ENCODE data around the gene MB21D2. TPM values are rescaled to one million over a fixed set of nuclear protein-coding genes. Genes with fewer than 3 reads are reported as not detected.

The MB21D2 gene
- total RNA-seq, 2 experiments from 2014 or later: 0.06 TPM; not detected in 1

GRCh38 chr3:192844486-192844765 lies 73.2 kb downstream of the MB21D2 start:
- no peak for DNase-seq (ENCODE audit: low spot score)
- ChIA-PET POLR2A (interaction anchor here (1.0 to 1.5 kb wide), 2 partner anchors 25 to 53 kb away, joined by 3 read pairs; no protein-coding TSS in a partner anchor), CTCF (ENCODE audit: unreplicated experiment) (no interaction called here)
- no TSS peak for BruUV-seq (replicated peaks)
- no peaks in the 10 kb centered on the region for H3K79me2 ChIP-seq (ENCODE audit: insufficient read depth, low read depth, low read length)
- no peak overlapping the region for H3K4me3 ChIP-seq (ENCODE audit: low read depth, low read length, poor library complexity, severe bottlenecking)
- H4K20me1 ChIP-seq (ENCODE audit: insufficient read depth, low read length): no peaks in the 10 kb centered on the region
- intact Hi-C loops (cut with micrococcal nuclease; ENCODE audit: unreplicated experiment): no loop called here
- H2AFZ ChIP-seq (ENCODE audit: low read length): no peak overlapping the region
- H3K9me2 ChIP-seq (ENCODE audit: insufficient read depth, low read length): no peaks in the 10 kb centered on the region
- H3K36me3 ChIP-seq (ENCODE audit: insufficient read depth, low read length): no peaks in the 10 kb centered on the region
- H3K4me1 ChIP-seq (ENCODE audit: insufficient read depth, low read length, poor library complexity, severe bottlenecking): no peaks in the 10 kb centered on the region
- no peaks in the 10 kb centered on the region for H3K9me3 ChIP-seq (ENCODE audit: low read length)
- TF ChIP-seq, protein P1, sequence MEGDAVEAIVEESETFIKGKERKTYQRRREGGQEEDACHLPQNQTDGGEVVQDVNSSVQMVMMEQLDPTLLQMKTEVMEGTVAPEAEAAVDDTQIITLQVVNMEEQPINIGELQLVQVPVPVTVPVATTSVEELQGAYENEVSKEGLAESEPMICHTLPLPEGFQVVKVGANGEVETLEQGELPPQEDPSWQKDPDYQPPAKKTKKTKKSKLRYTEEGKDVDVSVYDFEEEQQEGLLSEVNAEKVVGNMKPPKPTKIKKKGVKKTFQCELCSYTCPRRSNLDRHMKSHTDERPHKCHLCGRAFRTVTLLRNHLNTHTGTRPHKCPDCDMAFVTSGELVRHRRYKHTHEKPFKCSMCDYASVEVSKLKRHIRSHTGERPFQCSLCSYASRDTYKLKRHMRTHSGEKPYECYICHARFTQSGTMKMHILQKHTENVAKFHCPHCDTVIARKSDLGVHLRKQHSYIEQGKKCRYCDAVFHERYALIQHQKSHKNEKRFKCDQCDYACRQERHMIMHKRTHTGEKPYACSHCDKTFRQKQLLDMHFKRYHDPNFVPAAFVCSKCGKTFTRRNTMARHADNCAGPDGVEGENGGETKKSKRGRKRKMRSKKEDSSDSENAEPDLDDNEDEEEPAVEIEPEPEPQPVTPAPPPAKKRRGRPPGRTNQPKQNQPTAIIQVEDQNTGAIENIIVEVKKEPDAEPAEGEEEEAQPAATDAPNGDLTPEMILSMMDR (conservative IDR thresholded peaks at IDR 0.05; ENCODE audit: low read length): no peak
- TF ChIP-seq EZH2phosphoT487 (IDR thresholded peaks at IDR 0.05; ENCODE audit: borderline replicate concordance, low read depth, low read length): no peak
- no peak overlapping the region for H3K4me2 ChIP-seq (ENCODE audit: low read length)
- no peak overlapping the region for H3K27ac ChIP-seq (ENCODE audit: low read depth, low read length, poor library complexity, severe bottlenecking)

DNA sequence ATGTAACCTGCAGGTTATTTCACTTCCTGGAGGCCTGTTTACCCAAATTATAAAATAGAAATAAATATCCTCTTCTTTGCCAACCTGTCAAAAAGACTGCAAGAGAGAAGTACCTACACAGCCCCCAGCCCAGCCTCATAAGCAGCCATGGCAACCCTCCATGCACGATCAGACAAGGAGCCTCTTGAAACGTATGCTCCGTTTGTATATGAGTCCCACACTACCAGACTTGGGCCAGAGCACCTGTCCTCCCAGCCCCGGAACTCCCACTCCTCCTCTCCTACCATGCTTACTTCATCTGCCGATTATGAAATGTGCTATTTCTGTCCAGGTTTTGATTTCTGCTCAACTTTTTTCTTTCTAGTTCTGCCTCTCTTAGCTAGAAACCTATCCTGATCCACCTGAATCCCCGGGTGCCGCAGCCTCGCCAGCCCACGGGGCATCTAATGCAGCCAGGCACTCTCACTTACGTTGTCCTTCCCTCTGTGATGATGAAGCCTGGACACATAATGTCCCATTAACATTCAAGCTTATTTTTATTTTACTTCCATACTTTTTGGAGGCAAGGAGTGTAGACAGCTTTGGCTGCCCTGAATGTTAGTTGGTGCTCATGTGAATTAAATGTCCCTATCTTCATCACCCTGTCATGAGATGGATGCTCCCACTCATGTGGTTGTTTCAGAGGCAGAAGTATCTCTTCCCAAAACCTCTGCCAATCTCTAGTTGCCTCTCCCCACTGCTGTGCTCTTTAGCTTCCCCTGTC lies 73.8 kb downstream of the MB21D2 start:
- CTCF ChIA-PET (ENCODE audit: unreplicated experiment): interaction anchor here (1.0 kb wide), 1 partner anchor 17 kb away, joined by 3 read pairs; no protein-coding TSS in a partner anchor

More for the DNA sequence above, 73.8 kb downstream of the MB21D2 start:
- no peaks in the 10 kb centered on the region for H3K9me3 ChIP-seq (ENCODE audit: low read length)
- no peaks in the 10 kb centered on the region for H3K79me2 ChIP-seq (ENCODE audit: insufficient read depth, low read depth, low read length)
- TF ChIP-seq EZH2phosphoT487 (IDR thresholded peaks at IDR 0.05; ENCODE audit: borderline replicate concordance, low read depth, low read length): no peak
- TF ChIP-seq, protein P1 (conservative IDR thresholded peaks at IDR 0.05; ENCODE audit: low read length): no peak
- H2AFZ ChIP-seq (ENCODE audit: low read length): no peak overlapping the region
- intact Hi-C loops (cut with micrococcal nuclease; ENCODE audit: unreplicated experiment): no loop called here
- no peaks in the 10 kb centered on the region for H3K4me1 ChIP-seq (ENCODE audit: insufficient read depth, low read length, poor library complexity, severe bottlenecking)
- no peaks in the 10 kb centered on the region for H3K36me3 ChIP-seq (ENCODE audit: insufficient read depth, low read length)
- H3K27ac ChIP-seq (ENCODE audit: low read depth, low read length, poor library complexity, severe bottlenecking): no peak overlapping the region
- no peak overlapping the region for H3K4me2 ChIP-seq (ENCODE audit: low read length)
- no TSS peak for BruUV-seq (replicated peaks)
- no peak for DNase-seq (ENCODE audit: low spot score)
- no peak overlapping the region for H3K4me3 ChIP-seq (ENCODE audit: low read depth, low read length, poor library complexity, severe bottlenecking)
- POLR2A ChIA-PET: interaction anchor here (0.6 to 1.5 kb wide), 3 partner anchors 26 to 899 kb away, joined by 3 read pairs; no protein-coding TSS in a partner anchor
- no peaks in the 10 kb centered on the region for H3K9me2 ChIP-seq (ENCODE audit: insufficient read depth, low read length)
- no peaks in the 10 kb centered on the region for H4K20me1 ChIP-seq (ENCODE audit: insufficient read depth, low read length)

Data from OCI-LY7 (cell line).